T-cell (primary cell): ENCODE measurements around the gene ANAPC5. TPM values are rescaled to one million over a fixed set of nuclear protein-coding genes. Genes with fewer than 3 reads are reported as not detected.

Source experiments
- ATAC-seq, 4 experiments: fragments of 200-7000 bp in 3 of 4; fragments of 150-1000 bp in 1 of 4; cut with Tn5 transposase; replicated peaks in 1 of 4; 1 replicate in 3 of 4; 2 replicates in 1 of 4; pipeline ENCODE4 v1.10.0; 2021; ENCODE audit warnings: moderate library complexity in 3 of 4, mild to moderate bottlenecking in 2 of 4, moderate number of reproducible peaks in 1 of 4
- CTCF ChIA-PET, 2 donors: fragments of 300-600 bp; sonication (Branson Sonifier 250); formaldehyde crosslinking; loops; one replicate each; lab custom pipeline; 2022; ENCODE audit warnings: antibody characterized with exemption in 2 of 2; lab: Charles Lee
- POLR2A ChIA-PET, 2 donors: fragments of 300-600 bp; sonication (Branson Sonifier 250); formaldehyde crosslinking; loops; one replicate each; lab custom pipeline; 2022; ENCODE audit warnings: antibody characterized with exemption in 2 of 2; lab: Charles Lee
- DNase-seq, 35 experiments: peaks; one replicate each; pipeline versions ENCODE4 v3.0.0 to v3.0.0-alpha.2; 2013 to 2023
- H3K27ac ChIP-seq: one replicate; pipeline ENCODE4 v1.5.1; 2013; ENCODE audit warnings: low read length
- H3K27me3 ChIP-seq, 2 experiments: replicated peaks in 1 of 2; 1 replicate in 1 of 2; 2 replicates in 1 of 2; pipeline versions ENCODE4 v1.6.1 to v1.7.0; 2013; ENCODE audit warnings: low read length in 1 of 2, mixed read lengths in 1 of 2; ENCODE audit not compliant: control insufficient read depth in 2 of 2, insufficient read depth in 2 of 2; ENCODE audit errors: extremely low read depth in 1 of 2
- H3K36me3 ChIP-seq, 2 donors: 1 replicate in 1 of 2; 2 replicates in 1 of 2; pipeline versions ENCODE4 v1.6.1 to v1.7.0; 2013; ENCODE audit warnings: low read length in 1 of 2; ENCODE audit not compliant: control insufficient read depth in 2 of 2, insufficient read depth in 1 of 2; ENCODE audit errors: extremely low read depth in 1 of 2
- H3K4me1 ChIP-seq, 2 experiments: 1 replicate in 1 of 2; 2 replicates in 1 of 2; pipeline versions ENCODE4 v1.6.1 to v1.7.0; 2013; ENCODE audit warnings: low read length in 2 of 2, mixed read lengths in 1 of 2; ENCODE audit not compliant: insufficient read depth in 2 of 2, control insufficient read depth in 1 of 2; ENCODE audit errors: extremely low read depth in 1 of 2
- H3K4me3 ChIP-seq, 2 donors: 1 replicate in 1 of 2; 2 replicates in 1 of 2; pipeline versions ENCODE4 v1.5.1 to v1.7.0; 2013; ENCODE audit warnings: mild to moderate bottlenecking in 2 of 2, low read length in 1 of 2, moderate library complexity in 1 of 2; ENCODE audit not compliant: control insufficient read depth in 1 of 2; ENCODE audit errors: extremely low read depth in 1 of 2
- H3K9me3 ChIP-seq: 2 replicates; pipeline ENCODE4 v1.7.0; 2013
- H3K27ac Mint-ChIP-seq, 2 donors: one replicate each; pipeline ENCODE4 v1.8.0; 2020 to 2021; ENCODE audit warnings: mild to moderate bottlenecking in 2 of 2, mixed read lengths in 2 of 2
- H3K27me3 Mint-ChIP-seq, 2 donors: one replicate each; pipeline ENCODE4 v1.8.0; 2021 to 2022; ENCODE audit warnings: mixed read lengths in 2 of 2
- H3K36me3 Mint-ChIP-seq: one replicate; pipeline ENCODE4 v1.8.0; 2021; ENCODE audit warnings: mixed read lengths
- H3K4me1 Mint-ChIP-seq, 3 donors: one replicate each; pipeline ENCODE4 v1.8.0; 2020 to 2022; ENCODE audit warnings: mixed read lengths in 3 of 3, mild to moderate bottlenecking in 1 of 3
- H3K4me3 Mint-ChIP-seq, 3 donors: one replicate each; pipeline ENCODE4 v1.8.0; 2020 to 2022; ENCODE audit warnings: mild to moderate bottlenecking in 3 of 3, mixed read lengths in 3 of 3, moderate library complexity in 3 of 3
- H3K9me3 Mint-ChIP-seq, 3 donors: one replicate each; pipeline ENCODE4 v1.8.0; 2020 to 2022; ENCODE audit warnings: mixed read lengths in 3 of 3
- WGBS: methylation state at CpG from one replicate; pipeline ENCODE4 v1.1.5; 2013; ENCODE audit warnings: missing lambda C conversion rate; ENCODE audit not compliant: insufficient coverage; 5-methylcytosine and 5-hydroxymethylcytosine counted together
- total RNA-seq, 35 experiments: library from RNA in 6 of 35; stranded (reverse) in 6 of 35; fragments of 120-200 nt in 1 of 35; gene quantifications; one replicate each; pipeline versions ENCODE4 v1.2.1 to v1.2.4 and lab custom pipeline; 2013 to 2026

ANAPC5 gene
- total RNA-seq, 5 donors from 2014 or later (not counting 1 experiment from before 2014, with no cell fraction given) = 121 to 134 (median 126) TPM

- Mint-ChIP-seq H3K9me3 (no peaks in the 10 kb centered on the region), H3K4me1 (no peaks in the 10 kb centered on the region), H3K27ac (no peak overlapping the region), H3K4me3 (no peak overlapping the region), H3K36me3 (no peaks in the 10 kb centered on the region), H3K27me3 (peaks cover 0 to 2% of the 10 kb centered on the region in 2 donors)
- Histone ChIP-seq H3K27ac (no peak overlapping the region), H3K36me3 (no peaks in the 10 kb centered on the region), H3K27me3 (no peaks in the 10 kb centered on the region), H3K4me1 (no peaks in the 10 kb centered on the region), H3K9me3 (no peaks in the 10 kb centered on the region), H3K4me3 (no peak overlapping the region)
- ATAC-seq (no peak), DNase-seq (no peak)
- no CpG with 5 or more reads among the region's 6 CpGs for WGBS
- ChIA-PET CTCF (no interaction called here), POLR2A (interaction anchor here in 1 of 2 donors (0.7 kb wide), 1 partner anchor 42 kb away, joined by 4 read pairs; no protein-coding TSS in a partner anchor)
Observed at GRCh38 chr12:121373755-121374154, 21.5 kb upstream of the ANAPC5 start.

- no peaks in the 10 kb centered on the region for H3K9me3 Mint-ChIP-seq
- peaks cover 0 to 7% of the 10 kb centered on the region in 2 experiments for H3K27me3 ChIP-seq
- H3K27me3 Mint-ChIP-seq = no peaks in the 10 kb centered on the region
- H3K27ac ChIP-seq = no peak overlapping the region
- no peak overlapping the region for H3K27ac Mint-ChIP-seq
- H3K4me1 ChIP-seq = no peaks in the 10 kb centered on the region
- H3K4me1 Mint-ChIP-seq = no peaks in the 10 kb centered on the region
- CTCF ChIA-PET = interaction anchor here in 1 of 2 donors (0.7 kb wide), 1 partner anchor 70 kb away, joined by 4 read pairs; no protein-coding TSS in a partner anchor
- POLR2A ChIA-PET = no interaction called here
- no peaks in the 10 kb centered on the region for H3K9me3 ChIP-seq
- no peaks in the 10 kb centered on the region for H3K36me3 Mint-ChIP-seq
- no peak overlapping the region for H3K4me3 Mint-ChIP-seq
- H3K36me3 ChIP-seq = no peaks in the 10 kb centered on the region
- whole genome bisulfite sequencing = 61% methylated on average over 2 of the region's 6 CpGs
- DNase-seq (no peak), ATAC-seq (no peak)
- no peak overlapping the region for H3K4me3 ChIP-seq
Observed at GRCh38 chr12:121371404-121371803, 19.2 kb upstream of the ANAPC5 start.

DNA sequence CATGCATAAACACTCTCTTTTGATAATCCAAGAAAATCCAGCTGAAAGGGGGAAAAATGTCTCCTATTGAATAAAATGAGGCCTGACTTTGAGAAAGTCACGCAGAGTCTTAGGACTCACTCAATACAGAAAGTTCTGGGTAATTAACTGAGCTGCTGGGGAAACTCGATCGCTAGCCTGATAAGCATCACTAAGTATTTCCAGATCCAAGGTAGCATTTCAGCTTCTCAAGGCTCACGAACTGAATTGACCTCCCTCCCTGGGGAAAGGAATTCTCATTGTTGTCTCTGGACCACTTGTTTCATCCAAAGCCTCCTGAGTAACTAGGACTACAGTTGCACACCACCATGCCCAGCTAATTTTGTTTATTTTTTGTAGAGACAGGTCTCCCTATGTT lies 13.8 kb upstream of the ANAPC5 start:
- Histone ChIP-seq H3K36me3 (no peaks in the 10 kb centered on the region), H3K4me3 (no peak overlapping the region), H3K27me3 (peaks cover 0 to 19% of the 10 kb centered on the region in 2 experiments), H3K27ac (no peak overlapping the region), H3K4me1 (no peaks in the 10 kb centered on the region), H3K9me3 (no peaks in the 10 kb centered on the region)
- 67% methylated on average over 1 of the region's 4 CpGs for WGBS
- Mint-ChIP-seq H3K9me3 (no peaks in the 10 kb centered on the region), H3K4me3 (no peak overlapping the region), H3K27me3 (peaks cover 13 to 14% of the 10 kb centered on the region in 2 donors), H3K4me1 (no peaks in the 10 kb centered on the region), H3K27ac (no peak overlapping the region), H3K36me3 (no peaks in the 10 kb centered on the region)
- ChIA-PET CTCF (no interaction called here), POLR2A (no interaction called here)
- ATAC-seq = no peak
- no peak for DNase-seq

DNA sequence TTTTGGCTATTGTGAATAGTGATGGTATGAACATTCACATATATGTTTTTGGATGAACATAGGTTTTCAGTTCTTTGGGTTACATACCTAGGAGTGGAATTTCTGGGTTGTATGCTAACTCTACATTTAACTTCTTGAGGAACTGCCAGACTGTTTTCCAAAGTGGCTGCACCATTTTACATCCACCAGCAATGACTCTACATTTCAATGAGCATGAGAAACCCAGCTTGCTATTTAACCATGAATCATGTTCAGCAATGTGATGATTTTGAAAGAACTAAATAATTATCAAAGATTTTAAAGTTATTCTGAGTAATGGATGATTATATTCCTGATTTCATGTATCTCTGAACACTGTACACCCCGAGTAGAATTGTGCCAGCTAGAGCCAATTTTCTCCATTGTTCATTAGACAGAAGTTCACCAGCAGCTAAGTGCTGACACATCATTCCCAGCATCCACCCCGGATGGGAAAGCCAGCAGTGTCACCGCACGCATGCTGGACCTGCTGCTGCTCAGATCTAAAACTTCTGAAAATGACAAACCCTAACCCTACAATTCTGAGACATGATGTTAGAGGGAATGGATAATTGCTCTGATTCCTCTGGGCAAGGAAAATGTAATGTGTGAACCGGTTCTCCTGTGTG lies 13.3 kb upstream of the ANAPC5 start:
- no peak for DNase-seq
- POLR2A ChIA-PET = no interaction called here
- Mint-ChIP-seq H3K36me3 (no peaks in the 10 kb centered on the region), H3K27ac (no peak overlapping the region), H3K4me3 (no peak overlapping the region), H3K9me3 (no peaks in the 10 kb centered on the region), H3K4me1 (no peaks in the 10 kb centered on the region), H3K27me3 (peaks cover 13 to 14% of the 10 kb centered on the region in 2 donors)
- H3K4me1 ChIP-seq = no peaks in the 10 kb centered on the region
- CTCF ChIA-PET = no interaction called here
- no peaks in the 10 kb centered on the region for H3K36me3 ChIP-seq
- peaks cover 0 to 19% of the 10 kb centered on the region in 2 experiments for H3K27me3 ChIP-seq
- ATAC-seq = no peak
- H3K9me3 ChIP-seq = no peaks in the 10 kb centered on the region
- no peak overlapping the region for H3K27ac ChIP-seq
- 71% methylated on average over 1 of the region's 5 CpGs for WGBS
- no peak overlapping the region for H3K4me3 ChIP-seq

- no peak overlapping the region for H3K27ac Mint-ChIP-seq
- peaks cover 0 to 19% of the 10 kb centered on the region in 2 experiments for H3K27me3 ChIP-seq
- no peak overlapping the region for H3K27ac ChIP-seq
- POLR2A ChIA-PET = no interaction called here
- CTCF ChIA-PET = no interaction called here
- no peaks in the 10 kb centered on the region for H3K4me1 Mint-ChIP-seq
- H3K9me3 Mint-ChIP-seq = no peaks in the 10 kb centered on the region
- DNase-seq (no peak), ATAC-seq (no peak)
- 49% methylated on average over 4 of the region's 5 CpGs for WGBS
- H3K4me3 ChIP-seq = no peak overlapping the region
- no peaks in the 10 kb centered on the region for H3K36me3 ChIP-seq
- no peaks in the 10 kb centered on the region for H3K4me1 ChIP-seq
- peaks cover 13 to 14% of the 10 kb centered on the region in 2 donors for H3K27me3 Mint-ChIP-seq
- H3K36me3 Mint-ChIP-seq = no peaks in the 10 kb centered on the region
- H3K4me3 Mint-ChIP-seq = no peak overlapping the region
- no peaks in the 10 kb centered on the region for H3K9me3 ChIP-seq
Observed at GRCh38 chr12:121364683-121365121, 12.5 kb upstream of the ANAPC5 start.

GRCh38 chr12:121358073-121358472 lies 5.9 kb upstream of the ANAPC5 start:
- Histone ChIP-seq H3K4me3 (no peak overlapping the region), H3K36me3 (no peaks in the 10 kb centered on the region), H3K27ac (no peak overlapping the region), H3K4me1 (peaks cover under 1% of the 10 kb centered on the region in 2 experiments), H3K9me3 (no peaks in the 10 kb centered on the region), H3K27me3 (peaks cover 0 to 4% of the 10 kb centered on the region in 2 experiments)
- whole genome bisulfite sequencing = no CpG with 5 or more reads among the region's 3 CpGs
- ChIA-PET CTCF (no interaction called here), POLR2A (no interaction called here)
- DNase-seq (no peak), ATAC-seq (no peak)
- H3K4me1 Mint-ChIP-seq = peaks cover 4% of the 10 kb centered on the region in 3 donors
- H3K4me3 Mint-ChIP-seq = no peak overlapping the region
- no peaks in the 10 kb centered on the region for H3K9me3 Mint-ChIP-seq
- H3K27me3 Mint-ChIP-seq = no peaks in the 10 kb centered on the region
- H3K36me3 Mint-ChIP-seq = no peaks in the 10 kb centered on the region
- no peak overlapping the region for H3K27ac Mint-ChIP-seq
